Body of pancreas (tissue), 4 donors: Measurements from ENCODE around the gene ANKH. TPM values are rescaled to one million over a fixed set of nuclear protein-coding genes. Genes with fewer than 3 reads are reported as not detected.
A peak's percentile ranks its signal among the peaks of the same experiment; 100 is the strongest.
"Not testable (repeated sequence)": the region's sequence is repeated elsewhere in the genome, so short reads cannot be mapped to it uniquely, and the experiment has no call there.

ENCODE experiments used
- ATAC-seq: fragments of 150-250 bp; one replicate; pipeline ENCODE4 v1.9.1; 2016
- DNase-seq, 4 donors: peaks; one replicate each; pipeline ENCODE4 v3.0.0-alpha.2; 2019
- H3K27ac ChIP-seq, 4 donors: fragments of 200-600 bp; sonication (generic); 1 replicate in 3 of 4; 2 replicates in 1 of 4; pipeline versions ENCODE4 v1.5.1 to v1.6.1; 2016 to 2019; ENCODE audit warnings: mild to moderate bottlenecking in 1 of 4, mixed read lengths in 1 of 4, moderate library complexity in 1 of 4
- H3K27me3 ChIP-seq, 2 donors: fragments of 200-600 bp; sonication (generic); one replicate each; pipeline ENCODE4 v1.6.0; 2016; ENCODE audit warnings: mild to moderate bottlenecking in 1 of 2
- H3K36me3 ChIP-seq, 2 donors: fragments of 200-600 bp; sonication (generic); replicated peaks in 1 of 2; 2 replicates each; pipeline ENCODE4 v1.5.1; 2016; ENCODE audit warnings: low read depth in 2 of 2; ENCODE audit not compliant: insufficient read depth in 1 of 2
- H3K4me1 ChIP-seq: fragments of 200-600 bp; sonication (generic); one replicate; pipeline ENCODE4 v1.6.0; 2016
- H3K4me3 ChIP-seq, 2 donors: fragments of 200-600 bp; sonication (generic); 1 replicate in 1 of 2; 2 replicates in 1 of 2; pipeline ENCODE4 v1.5.1; 2016 to 2019
- H3K9me3 ChIP-seq, 3 donors: fragments of 200-600 bp; sonication (generic); 1 replicate in 2 of 3; 2 replicates in 1 of 3; pipeline ENCODE4 v1.5.1; 2016
- POLR2A ChIP-seq, 3 donors: fragments of 450-650 bp; IDR thresholded peaks; one replicate each; pipeline ENCODE4 v1.6.1; 2016; ENCODE audit warnings: antibody characterized with exemption in 3 of 3, mild to moderate bottlenecking in 2 of 3
- WGBS, 2 donors: methylation state at CpG; one replicate each; pipeline ENCODE4 v1.1.5; 2017; 5-methylcytosine and 5-hydroxymethylcytosine counted together
- intact Hi-C: fragments of 100-400 bp; cut with DNase I; formaldehyde crosslinking; loops from one replicate; pipeline ENCODE4 v1.15.1; 2023
- total RNA-seq, 2 donors: library from RNA; depleted of rRNA; stranded (reverse); fragments of >200 nt; gene quantifications; one replicate each; pipeline ENCODE4 v1.1.0, GENCODE V29; 2016
- TF ChIP-seq, protein P1 (sequence below), 7 experiments: fragments of 450-650 bp in 4 of 7; fragments of 200-600 bp in 3 of 7; sonication (generic) in 3 of 7; IDR thresholded peaks; one replicate each; pipeline ENCODE4 v1.5.1; 2016 to 2019; ENCODE audit warnings: antibody characterized with exemption in 7 of 7

ANKH gene
- total RNA-seq, 2 donors from 2014 or later: 19.1 to 20.5 TPM

GRCh38 chr5:14809369-14810155 is 62.0 kb downstream of the ANKH start:
- TF ChIP-seq, protein P1, sequence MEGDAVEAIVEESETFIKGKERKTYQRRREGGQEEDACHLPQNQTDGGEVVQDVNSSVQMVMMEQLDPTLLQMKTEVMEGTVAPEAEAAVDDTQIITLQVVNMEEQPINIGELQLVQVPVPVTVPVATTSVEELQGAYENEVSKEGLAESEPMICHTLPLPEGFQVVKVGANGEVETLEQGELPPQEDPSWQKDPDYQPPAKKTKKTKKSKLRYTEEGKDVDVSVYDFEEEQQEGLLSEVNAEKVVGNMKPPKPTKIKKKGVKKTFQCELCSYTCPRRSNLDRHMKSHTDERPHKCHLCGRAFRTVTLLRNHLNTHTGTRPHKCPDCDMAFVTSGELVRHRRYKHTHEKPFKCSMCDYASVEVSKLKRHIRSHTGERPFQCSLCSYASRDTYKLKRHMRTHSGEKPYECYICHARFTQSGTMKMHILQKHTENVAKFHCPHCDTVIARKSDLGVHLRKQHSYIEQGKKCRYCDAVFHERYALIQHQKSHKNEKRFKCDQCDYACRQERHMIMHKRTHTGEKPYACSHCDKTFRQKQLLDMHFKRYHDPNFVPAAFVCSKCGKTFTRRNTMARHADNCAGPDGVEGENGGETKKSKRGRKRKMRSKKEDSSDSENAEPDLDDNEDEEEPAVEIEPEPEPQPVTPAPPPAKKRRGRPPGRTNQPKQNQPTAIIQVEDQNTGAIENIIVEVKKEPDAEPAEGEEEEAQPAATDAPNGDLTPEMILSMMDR (IDR thresholded peaks at IDR 0.05): no peak
- TF ChIP-seq POLR2A (IDR thresholded peaks at IDR 0.05): no peak
- Histone ChIP-seq H3K4me3 (no peak overlapping the region), H3K4me1 (peaks cover 14% of the 10 kb centered on the region), H3K27ac (peak overlapping the region in 1 of 4 donors; percentile 65), H3K36me3 (no peaks in the 10 kb centered on the region), H3K27me3 (no peaks in the 10 kb centered on the region), H3K9me3 (no peaks in the 10 kb centered on the region)
- ATAC-seq (peak; percentile 50), DNase-seq (peak; percentile 14 to 70 (median 22))
- intact Hi-C loops: no loop called here
- WGBS, 2 donors: 61 to 70% methylated on average over 11 of the region's 11 CpGs

- H3K36me3 ChIP-seq: no peaks in the 10 kb centered on the region
- 89 to 93% methylated on average over 3 of the region's 3 CpGs for WGBS, 2 donors
- no peaks in the 10 kb centered on the region for H3K9me3 ChIP-seq
- intact Hi-C loops: no loop called here
- DNase-seq (no peak), ATAC-seq (no peak)
- H3K4me3 ChIP-seq: no peak overlapping the region
- peaks cover 14% of the 10 kb centered on the region for H3K4me1 ChIP-seq
- no peak overlapping the region for H3K27ac ChIP-seq
- no peak for TF ChIP-seq POLR2A (IDR thresholded peaks at IDR 0.05)
- TF ChIP-seq, protein P1 (IDR thresholded peaks at IDR 0.05): no peak
- H3K27me3 ChIP-seq: no peaks in the 10 kb centered on the region
Observed at GRCh38 chr5:14807471-14807870, 64.1 kb downstream of the ANKH start.

DNA sequence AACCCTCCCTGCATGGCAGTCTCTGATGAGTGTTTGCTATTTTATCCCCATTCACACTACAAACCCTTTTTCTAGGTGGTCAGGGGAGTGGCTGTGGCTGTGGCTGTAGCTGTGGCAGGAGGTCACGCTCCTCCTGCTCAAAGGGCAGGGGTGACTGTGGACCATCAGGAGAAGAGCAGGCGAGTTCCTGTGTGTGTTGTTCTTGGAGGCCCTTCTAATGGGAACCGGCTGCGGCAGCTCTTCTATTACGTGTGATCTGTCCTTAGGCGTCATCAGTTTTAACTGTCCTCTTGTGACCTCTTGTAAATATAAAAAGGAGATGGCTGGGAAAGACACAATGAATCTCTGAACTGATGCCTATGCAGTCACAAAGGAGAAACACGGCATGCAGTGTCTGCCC is 65.1 kb downstream of the ANKH start:
- TF ChIP-seq, protein P1 (IDR thresholded peaks at IDR 0.05): no peak
- no peak for TF ChIP-seq POLR2A (IDR thresholded peaks at IDR 0.05)
- Histone ChIP-seq H3K9me3 (no peaks in the 10 kb centered on the region), H3K36me3 (no peaks in the 10 kb centered on the region), H3K27me3 (no peaks in the 10 kb centered on the region), H3K4me1 (peaks cover 14% of the 10 kb centered on the region), H3K27ac (no peak overlapping the region), H3K4me3 (no peak overlapping the region)
- peak; percentile 52 for ATAC-seq
- peak in 2 of 4 donors; percentile 9 to 32 for DNase-seq
- intact Hi-C loops: no loop called here
- WGBS, 2 donors: 70 to 82% methylated on average over 7 of the region's 7 CpGs

GRCh38 chr5:14802541-14802940 is 69.0 kb downstream of the ANKH start:
- H3K9me3 ChIP-seq: no peaks in the 10 kb centered on the region
- no peaks in the 10 kb centered on the region for H3K4me1 ChIP-seq
- 84 to 91% methylated on average over 3 of the region's 3 CpGs for WGBS, 2 donors
- DNase-seq (no peak), ATAC-seq (no peak)
- intact Hi-C loops: no loop called here
- H3K36me3 ChIP-seq: no peaks in the 10 kb centered on the region
- no peak for TF ChIP-seq POLR2A (IDR thresholded peaks at IDR 0.05)
- TF ChIP-seq, protein P1 (IDR thresholded peaks at IDR 0.05): no peak
- H3K27me3 ChIP-seq: no peaks in the 10 kb centered on the region
- H3K27ac ChIP-seq: no peak overlapping the region
- no peak overlapping the region for H3K4me3 ChIP-seq

DNA sequence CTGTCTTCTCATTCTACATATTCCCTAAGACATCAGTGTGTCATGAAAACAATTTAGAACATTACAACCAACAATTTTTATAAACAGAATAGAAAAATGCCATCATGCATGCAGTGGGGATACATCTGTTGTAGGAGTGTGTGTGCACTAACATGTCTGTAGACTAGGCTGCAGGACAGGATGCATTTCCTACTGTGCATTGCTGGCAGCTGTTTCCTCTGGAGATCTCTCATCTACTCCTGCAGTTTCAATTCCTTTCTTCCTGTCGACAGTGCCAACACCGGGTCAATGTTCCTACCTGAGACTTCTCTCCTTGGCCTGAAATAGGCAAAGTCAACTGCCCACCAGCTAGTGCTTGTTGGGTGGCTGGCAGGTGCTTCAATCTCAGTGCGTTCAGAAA is 69.8 kb downstream of the ANKH start:
- no peak for ATAC-seq
- 82 to 96% methylated on average over 3 of the region's 3 CpGs for WGBS, 2 donors
- H3K4me3 ChIP-seq: no peak overlapping the region
- no peak for DNase-seq
- H3K36me3 ChIP-seq: no peaks in the 10 kb centered on the region
- H3K4me1 ChIP-seq: no peaks in the 10 kb centered on the region
- no peaks in the 10 kb centered on the region for H3K9me3 ChIP-seq
- no peak for TF ChIP-seq POLR2A (IDR thresholded peaks at IDR 0.05)
- TF ChIP-seq, protein P1 (IDR thresholded peaks at IDR 0.05): no peak
- no peaks in the 10 kb centered on the region for H3K27me3 ChIP-seq
- intact Hi-C loops: no loop called here
- H3K27ac ChIP-seq: no peak overlapping the region

DNA sequence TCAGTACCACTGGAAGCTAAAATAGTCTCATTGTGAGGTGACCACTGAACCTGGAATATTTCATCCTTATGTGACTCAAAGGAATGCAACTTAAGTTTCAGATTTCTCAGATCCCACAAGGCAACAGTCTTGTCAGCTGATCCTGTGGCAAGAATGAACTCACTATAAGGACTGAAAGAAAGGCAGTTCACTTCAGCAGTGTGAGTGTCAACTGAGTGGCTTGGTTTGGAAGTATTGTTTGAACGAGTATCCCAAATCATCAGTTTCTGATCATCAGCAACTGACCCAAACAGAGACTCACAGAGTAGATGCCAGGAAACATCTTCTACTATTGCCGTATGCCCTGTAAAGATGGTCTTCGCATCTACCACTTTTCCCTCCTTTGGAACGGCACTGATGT is 74.2 kb downstream of the ANKH start:
- ATAC-seq, H3K36me3 ChIP-seq: not testable (repeated sequence)

More for the DNA sequence above, 74.2 kb downstream of the ANKH start:
- H3K27me3 ChIP-seq, H3K4me1 ChIP-seq, H3K27ac ChIP-seq, DNase-seq, H3K9me3 ChIP-seq, intact Hi-C loops, H3K4me3 ChIP-seq: not testable (repeated sequence)
- 88 to 89% methylated on average over 4 of the region's 4 CpGs for WGBS, 2 donors
